Medulla oblongata (tissue), 1 donor: ENCODE results near the gene CGRRF1.

Source experiments
- DNase-seq: peaks from one replicate; pipeline ENCODE4 v3.0.0-alpha.2; 2015; ENCODE audit errors: extremely low spot score

The CGRRF1 gene

DNA sequence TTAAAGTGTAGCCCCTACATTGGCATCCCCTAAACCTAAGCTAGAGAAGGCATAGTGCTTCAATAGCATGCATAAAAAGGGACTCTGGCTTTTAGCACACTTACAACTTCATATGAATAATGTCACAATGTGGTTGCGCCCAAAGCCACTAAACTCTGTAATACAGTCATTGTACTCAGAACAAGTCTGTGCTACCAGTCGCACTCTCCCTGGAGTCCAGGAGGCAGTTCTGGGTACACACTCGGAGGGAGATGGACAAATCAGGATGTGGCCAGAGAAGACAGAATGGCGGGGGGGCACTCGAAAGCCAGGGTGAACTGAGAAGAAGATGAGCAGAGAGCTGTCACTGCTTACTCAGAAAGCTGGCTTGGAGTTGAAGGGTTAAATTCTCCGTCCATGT, 67.8 kb downstream of the CGRRF1 start:
- no peak for DNase-seq

GRCh38 chr14:54577977-54578376, 68.3 kb downstream of the CGRRF1 start:
- DNase-seq, result no peak

GRCh38 chr14:54579621-54580020, 69.9 kb downstream of the CGRRF1 start:
- peak; percentile 47 for DNase-seq

DNA sequence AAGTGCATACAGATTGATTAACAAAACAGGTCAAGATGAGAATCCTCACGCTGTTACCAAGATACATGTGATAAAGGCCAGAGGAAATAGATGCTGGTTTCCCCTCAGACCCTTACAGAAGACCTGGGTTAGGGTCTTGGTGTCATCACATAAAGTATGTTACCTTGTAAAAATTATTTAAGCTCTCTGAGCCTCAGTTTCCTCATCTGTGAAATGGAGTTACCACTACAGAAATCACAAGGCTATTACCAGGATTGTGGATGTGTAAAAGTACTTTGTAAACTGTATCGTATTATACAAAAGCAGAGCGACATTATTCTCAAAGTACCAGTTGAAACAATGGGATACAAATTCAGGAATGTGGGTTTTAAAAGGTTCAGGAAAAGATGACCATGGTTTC, 71.2 kb downstream of the CGRRF1 start:
- DNase-seq, result no peak

GRCh38 chr14:54582334-54582733, 72.6 kb downstream of the CGRRF1 start:
- no peak for DNase-seq

DNA sequence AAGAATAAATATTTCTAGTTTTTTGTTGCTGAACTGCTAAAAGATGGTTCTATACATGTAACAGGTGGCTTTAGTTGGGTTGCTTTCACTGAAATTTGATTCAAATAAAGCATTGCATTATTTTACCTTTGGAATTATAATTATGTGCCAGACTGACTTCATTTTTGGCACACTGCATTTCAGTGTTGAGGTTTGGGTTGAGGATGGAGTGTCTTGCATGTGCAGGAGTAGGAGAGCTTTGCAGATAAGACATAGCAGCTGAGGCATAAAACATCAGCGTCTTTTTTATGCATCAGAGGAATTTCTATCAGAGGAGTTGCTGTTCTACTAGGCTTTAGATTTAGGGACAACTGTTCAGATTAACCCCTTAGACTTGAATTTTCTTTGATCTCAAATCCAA, 74.4 kb downstream of the CGRRF1 start:
- no peak for DNase-seq

DNA sequence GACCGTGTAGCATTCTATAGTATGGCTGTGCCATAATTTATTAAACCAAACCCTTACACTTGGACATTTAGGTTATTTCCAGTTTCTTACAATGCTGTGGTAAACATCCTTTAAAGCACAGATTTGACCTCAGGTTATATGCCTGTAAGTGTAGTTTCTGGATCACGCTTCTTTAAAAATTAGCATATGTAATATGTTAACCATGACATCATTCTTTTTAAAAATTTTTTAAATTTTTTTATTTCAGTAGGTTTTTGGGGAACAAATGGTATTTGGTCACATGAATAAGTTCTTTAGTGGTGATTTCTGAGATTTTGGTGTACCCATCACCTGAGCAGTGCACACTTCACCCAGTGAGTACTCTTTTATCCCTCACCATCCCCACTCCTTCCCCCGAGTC, 75.5 kb downstream of the CGRRF1 start:
- no peak for DNase-seq
